ENCODE data around the gene SNX13.

DNA sequence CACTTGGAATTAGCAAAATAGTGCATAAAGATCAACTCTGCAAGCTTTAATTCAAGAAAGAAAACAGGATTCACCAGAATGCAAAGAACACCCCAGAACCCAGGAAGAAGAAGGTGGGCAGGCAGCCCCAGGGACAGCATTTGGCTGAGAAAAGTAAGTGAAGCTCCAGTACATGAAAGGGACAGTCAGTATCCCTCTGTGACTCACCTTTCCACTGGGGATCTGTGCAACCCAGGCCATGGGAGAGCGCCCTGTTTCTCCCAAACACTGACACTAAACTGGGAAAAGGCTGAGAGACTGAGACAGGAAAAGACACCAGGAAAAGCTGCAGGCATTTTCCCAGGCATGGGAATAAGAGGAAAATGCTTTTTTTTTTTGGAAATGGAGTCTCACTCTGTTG lies 28.2 kb downstream of the SNX13 start:
- TF ChIP-seq L3MBTL2 (conservative IDR thresholded peaks at IDR 0.05) = no peak
- no peak for TF ChIP-seq BHLHE40 (IDR thresholded peaks at IDR 0.05; ENCODE audit: borderline replicate concordance)
- no peak for TF ChIP-seq SP1 (IDR thresholded peaks at IDR 0.05)
- no peak for TF ChIP-seq FOXA1 (IDR thresholded peaks at IDR 0.05)
- no peak for TF ChIP-seq HDGF (IDR thresholded peaks at IDR 0.05; ENCODE audit: borderline replicate concordance)
- no peak for TF ChIP-seq TARDBP (IDR thresholded peaks at IDR 0.05)
- no peak for TF ChIP-seq NFRKB (IDR thresholded peaks at IDR 0.05)
- no peak for TF ChIP-seq CTBP1 (IDR thresholded peaks at IDR 0.05; ENCODE audit: borderline replicate concordance)
- TF ChIP-seq SUZ12 (IDR thresholded peaks at IDR 0.05) = no peak
- TF ChIP-seq LEF1 (IDR thresholded peaks at IDR 0.05; ENCODE audit: borderline replicate concordance) = no peak
- TF ChIP-seq, protein P1, sequence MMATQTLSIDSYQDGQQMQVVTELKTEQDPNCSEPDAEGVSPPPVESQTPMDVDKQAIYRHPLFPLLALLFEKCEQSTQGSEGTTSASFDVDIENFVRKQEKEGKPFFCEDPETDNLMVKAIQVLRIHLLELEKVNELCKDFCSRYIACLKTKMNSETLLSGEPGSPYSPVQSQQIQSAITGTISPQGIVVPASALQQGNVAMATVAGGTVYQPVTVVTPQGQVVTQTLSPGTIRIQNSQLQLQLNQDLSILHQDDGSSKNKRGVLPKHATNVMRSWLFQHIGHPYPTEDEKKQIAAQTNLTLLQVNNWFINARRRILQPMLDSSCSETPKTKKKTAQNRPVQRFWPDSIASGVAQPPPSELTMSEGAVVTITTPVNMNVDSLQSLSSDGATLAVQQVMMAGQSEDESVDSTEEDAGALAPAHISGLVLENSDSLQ (IDR thresholded peaks at IDR 0.05) = no peak
- TF ChIP-seq ZNF384 (IDR thresholded peaks at IDR 0.05) = no peak
- no peak for TF ChIP-seq ELF4 (IDR thresholded peaks at IDR 0.05)
- no peak for TF ChIP-seq ARNT (IDR thresholded peaks at IDR 0.05)
